IPS DF 19.7 (cell line): ENCODE measurements around the gene FKRP.
"Not testable (repeated sequence)": the region's sequence is repeated elsewhere in the genome, so short reads cannot be mapped to it uniquely, and the experiment has no call there.

Source experiments
- DNase-seq: peaks from one replicate; pipeline ENCODE4 v3.0.0-alpha.2; 2013; ENCODE audit warnings: low read depth, low spot score

Gene FKRP

GRCh38 chr19:46784262-46785053 is 38.6 kb downstream of the FKRP start:
- no peak for DNase-seq

- DNase-seq = no peak
These were observed 39.5 kb downstream of the FKRP start for GRCh38 chr19:46785054-46785979.

GRCh38 chr19:46785980-46786235 is 40.1 kb downstream of the FKRP start:
- DNase-seq = no peak

GRCh38 chr19:46786236-46787039 is 40.6 kb downstream of the FKRP start:
- DNase-seq = no peak

- no peak for DNase-seq
These were observed 41.1 kb downstream of the FKRP start for GRCh38 chr19:46787040-46787330.

GRCh38 chr19:46787331-46788261 is 41.7 kb downstream of the FKRP start:
- no peak for DNase-seq

GRCh38 chr19:46788262-46788967 is 42.6 kb downstream of the FKRP start, which contains the start of gene SLC1A5:
TSS of gene SLC1A5 (minus strand) at chr19:46788594. CDS start at chr19:46787965, 629 bp downstream.
- DNase-seq = peak; percentile 87

GRCh38 chr19:46788968-46789338 is 43.1 kb downstream of the FKRP start:
- no peak for DNase-seq

- no peak for DNase-seq
These were observed 43.5 kb downstream of the FKRP start for GRCh38 chr19:46789371-46789770.

GRCh38 chr19:46791944-46792343 is 46.1 kb downstream of the FKRP start:
- DNase-seq = no peak

GRCh38 chr19:46797881-46798280 is 52.0 kb downstream of the FKRP start:
- no peak for DNase-seq

- no peak for DNase-seq
These were observed 52.9 kb downstream of the FKRP start for GRCh38 chr19:46798713-46799112.

- no peak for DNase-seq
These were observed 56.3 kb downstream of the FKRP start for GRCh38 chr19:46802152-46802551.

GRCh38 chr19:46803555-46803954 is 57.7 kb downstream of the FKRP start:
- no peak for DNase-seq

GRCh38 chr19:46804432-46804831 is 58.6 kb downstream of the FKRP start:
- DNase-seq = not testable (repeated sequence)

GRCh38 chr19:46806656-46807055 is 60.8 kb downstream of the FKRP start:
- DNase-seq = no peak
